DOHH2 (cell line): ENCODE measurements around the gene CLCN3.

Source experiments
- EZH2phosphoT487 ChIP-seq: fragments of 200-600 bp; sonication (generic); IDR thresholded peaks from 2 replicates; pipeline ENCODE4 v1.6.1; 2017; ENCODE audit warnings: borderline replicate concordance, mild to moderate bottlenecking, antibody characterized with exemption, low read length, moderate library complexity, mixed read lengths
- TF ChIP-seq, protein P1 (sequence below): fragments of 200-600 bp; sonication (generic); IDR thresholded peaks from one replicate; pipeline ENCODE4 v1.5.1; 2014; ENCODE audit warnings: antibody characterized with exemption, mild to moderate bottlenecking, low read depth, low read length; ENCODE audit not compliant: poor library complexity, severe bottlenecking

DNA sequence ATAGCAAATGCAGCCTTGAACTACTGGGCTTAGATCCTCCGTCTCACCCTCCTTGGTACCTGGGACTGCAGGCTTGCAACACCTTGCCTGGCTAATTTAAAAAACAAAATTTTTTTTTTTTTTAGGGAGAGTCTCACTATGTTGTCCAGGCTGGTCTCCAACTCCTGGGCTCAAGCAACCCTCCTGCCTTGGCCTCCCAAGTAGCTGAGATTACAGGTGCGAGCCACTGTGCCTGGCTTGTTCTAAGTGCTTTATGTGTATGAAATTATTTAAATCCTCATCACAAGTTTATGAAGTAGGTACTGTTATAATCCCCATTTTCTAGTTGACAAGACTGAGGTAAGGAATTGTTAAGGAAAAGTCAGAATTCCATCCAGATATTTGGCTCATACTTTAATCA lies 43.0 kb downstream of the CLCN3 start:
- TF ChIP-seq, protein P1, sequence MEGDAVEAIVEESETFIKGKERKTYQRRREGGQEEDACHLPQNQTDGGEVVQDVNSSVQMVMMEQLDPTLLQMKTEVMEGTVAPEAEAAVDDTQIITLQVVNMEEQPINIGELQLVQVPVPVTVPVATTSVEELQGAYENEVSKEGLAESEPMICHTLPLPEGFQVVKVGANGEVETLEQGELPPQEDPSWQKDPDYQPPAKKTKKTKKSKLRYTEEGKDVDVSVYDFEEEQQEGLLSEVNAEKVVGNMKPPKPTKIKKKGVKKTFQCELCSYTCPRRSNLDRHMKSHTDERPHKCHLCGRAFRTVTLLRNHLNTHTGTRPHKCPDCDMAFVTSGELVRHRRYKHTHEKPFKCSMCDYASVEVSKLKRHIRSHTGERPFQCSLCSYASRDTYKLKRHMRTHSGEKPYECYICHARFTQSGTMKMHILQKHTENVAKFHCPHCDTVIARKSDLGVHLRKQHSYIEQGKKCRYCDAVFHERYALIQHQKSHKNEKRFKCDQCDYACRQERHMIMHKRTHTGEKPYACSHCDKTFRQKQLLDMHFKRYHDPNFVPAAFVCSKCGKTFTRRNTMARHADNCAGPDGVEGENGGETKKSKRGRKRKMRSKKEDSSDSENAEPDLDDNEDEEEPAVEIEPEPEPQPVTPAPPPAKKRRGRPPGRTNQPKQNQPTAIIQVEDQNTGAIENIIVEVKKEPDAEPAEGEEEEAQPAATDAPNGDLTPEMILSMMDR = no peak
- no peak for TF ChIP-seq EZH2phosphoT487
